SU-DHL-6 (cell line): ENCODE data around the gene CBLB.

Experiments
- H2AFZ ChIP-seq: fragments of 200-600 bp; sonication (generic); 2 replicates; pipeline ENCODE4 v1.6.1; 2014; ENCODE audit warnings: low read depth, mild to moderate bottlenecking, moderate library complexity, mixed read lengths, antibody characterized with exemption, low read length; ENCODE audit not compliant: severe bottlenecking
- H3F3A ChIP-seq: fragments of 200-600 bp; shearing (Covaris generic); 2 replicates; pipeline ENCODE4 v1.6.0; 2016; ENCODE audit warnings: antibody characterized with exemption, mild to moderate bottlenecking; ENCODE audit not compliant: insufficient read depth
- H3K27ac ChIP-seq: fragments of 200-600 bp; sonication (generic); 2 replicates; pipeline ENCODE4 v1.5.1; 2016; ENCODE audit warnings: low read depth, mild to moderate bottlenecking, low read length, moderate library complexity, mixed read lengths
- H3K27me3 ChIP-seq: fragments of 200-600 bp; sonication (generic), shearing (Covaris generic); 2 replicates; pipeline ENCODE4 v1.6.0; 2014; ENCODE audit warnings: mild to moderate bottlenecking, low read length
- H3K36me3 ChIP-seq: fragments of 200-600 bp; sonication (generic); 2 replicates; pipeline ENCODE4 v1.6.1; 2014; ENCODE audit warnings: mild to moderate bottlenecking, low read length, mixed read lengths
- H3K4me2 ChIP-seq: fragments of 300-600, 200-600 bp; shearing (Covaris generic), sonication (generic); 2 replicates; pipeline ENCODE4 v1.6.0; 2014; ENCODE audit warnings: low read length, low read depth, mild to moderate bottlenecking; ENCODE audit not compliant: poor library complexity, severe bottlenecking
- H3K4me3 ChIP-seq: fragments of 200-600 bp; sonication (generic); 2 replicates; pipeline ENCODE4 v1.5.1; 2014; ENCODE audit warnings: antibody characterized with exemption, low read length, mild to moderate bottlenecking, mixed read lengths; ENCODE audit not compliant: insufficient read depth, poor library complexity, severe bottlenecking
- H3K79me2 ChIP-seq: fragments of 200-600 bp; sonication (generic); 2 replicates; pipeline ENCODE4 v1.6.1; 2014; ENCODE audit warnings: mild to moderate bottlenecking, low read length, moderate library complexity; ENCODE audit not compliant: insufficient read depth
- H3K9ac ChIP-seq: fragments of 200-600 bp; sonication (generic); 2 replicates; pipeline ENCODE4 v1.7.0; 2014; ENCODE audit warnings: mild to moderate bottlenecking, low read length
- H3K9me2 ChIP-seq: fragments of 200-600 bp; sonication (generic); replicated peaks from 2 replicates; pipeline ENCODE4 v1.6.1; 2014; ENCODE audit warnings: low read length; ENCODE audit not compliant: insufficient read depth
- H3K9me3 ChIP-seq: fragments of 200-600 bp; sonication (generic); 2 replicates; pipeline ENCODE4 v1.6.1; 2014; ENCODE audit warnings: low read length, mixed read lengths; ENCODE audit not compliant: insufficient read depth
- H4K20me1 ChIP-seq: fragments of 200-600 bp; sonication (generic); 2 replicates; pipeline ENCODE4 v1.6.1; 2014; ENCODE audit warnings: low read depth, mild to moderate bottlenecking, antibody characterized with exemption, low read length, moderate library complexity, mixed read lengths
- EZH2phosphoT487 ChIP-seq: fragments of 200-600 bp; sonication (generic), shearing (Covaris generic); conservative IDR thresholded peaks from 2 replicates; pipeline ENCODE4 v1.6.1; 2018; ENCODE audit warnings: mild to moderate bottlenecking, antibody characterized with exemption, low read length, moderate library complexity, mixed read lengths
- TF ChIP-seq, protein P1 (sequence below): fragments of 200-600 bp; sonication (generic); IDR thresholded peaks from one replicate; pipeline ENCODE4 v1.5.1; 2017; ENCODE audit warnings: antibody characterized with exemption, mild to moderate bottlenecking, low read length, moderate library complexity; ENCODE audit not compliant: insufficient read depth, poor library complexity, severe bottlenecking

CBLB gene

DNA sequence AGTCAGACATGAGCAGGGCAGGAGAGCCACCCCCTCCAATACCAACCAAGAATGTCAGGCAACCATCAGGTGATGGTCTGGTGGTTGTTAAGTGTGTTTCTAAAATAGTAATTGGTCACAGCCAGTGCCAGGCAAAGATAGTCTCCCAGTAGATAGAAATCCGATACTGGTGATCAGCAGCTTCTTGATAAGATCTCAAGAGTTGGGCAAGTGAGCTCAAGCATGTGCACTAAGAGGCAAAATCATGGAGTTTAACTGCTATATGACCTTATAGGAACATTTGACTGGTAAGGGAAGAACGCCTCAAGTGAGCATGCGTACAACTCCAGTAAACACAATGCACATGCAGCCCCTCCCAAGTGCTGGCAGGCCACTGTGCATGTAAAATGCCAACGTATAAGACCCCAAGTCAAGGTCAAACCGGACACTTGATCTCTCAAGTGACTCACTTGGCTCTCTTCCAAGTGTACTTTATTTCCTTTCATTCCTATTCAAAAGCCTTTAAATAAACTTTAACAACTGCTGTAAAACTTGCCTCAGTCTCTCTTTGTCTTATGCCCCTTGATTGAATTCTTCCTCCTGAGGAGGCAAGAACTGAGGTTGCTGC is 36.0 kb upstream of the CBLB start:
- Histone ChIP-seq H3K27ac (no peak overlapping the region), H4K20me1 (no peaks in the 10 kb centered on the region), H3K4me2 (no peak overlapping the region)

DNA sequence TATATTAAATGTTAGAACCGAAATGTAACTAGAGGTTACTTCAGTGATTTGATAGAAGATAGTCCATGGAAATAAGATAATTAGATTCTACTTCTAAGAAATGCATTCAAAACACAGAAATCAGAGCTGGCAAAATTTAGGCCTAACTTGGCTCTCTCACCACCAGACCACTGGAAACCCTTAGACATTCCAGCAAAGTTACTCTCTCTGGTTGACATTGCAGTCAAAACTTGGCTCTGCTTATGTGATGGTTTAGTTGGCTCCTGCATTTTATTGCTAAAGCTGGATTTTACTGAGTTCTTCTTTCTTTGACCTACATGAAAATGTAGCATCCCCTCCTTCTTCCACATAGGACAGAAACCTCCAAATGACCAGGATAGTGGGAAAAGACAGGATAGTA is 35.4 kb upstream of the CBLB start:
- no peak overlapping the region for H3K4me2 ChIP-seq
- H3K36me3 ChIP-seq, result no peaks in the 10 kb centered on the region
- H3K9ac ChIP-seq, result no peak overlapping the region
- H4K20me1 ChIP-seq, result no peaks in the 10 kb centered on the region
- no peak overlapping the region for H3K27ac ChIP-seq
- no peaks in the 10 kb centered on the region for H3F3A ChIP-seq
- H2AFZ ChIP-seq, result no peak overlapping the region
- TF ChIP-seq EZH2phosphoT487, result no peak
- TF ChIP-seq, protein P1, sequence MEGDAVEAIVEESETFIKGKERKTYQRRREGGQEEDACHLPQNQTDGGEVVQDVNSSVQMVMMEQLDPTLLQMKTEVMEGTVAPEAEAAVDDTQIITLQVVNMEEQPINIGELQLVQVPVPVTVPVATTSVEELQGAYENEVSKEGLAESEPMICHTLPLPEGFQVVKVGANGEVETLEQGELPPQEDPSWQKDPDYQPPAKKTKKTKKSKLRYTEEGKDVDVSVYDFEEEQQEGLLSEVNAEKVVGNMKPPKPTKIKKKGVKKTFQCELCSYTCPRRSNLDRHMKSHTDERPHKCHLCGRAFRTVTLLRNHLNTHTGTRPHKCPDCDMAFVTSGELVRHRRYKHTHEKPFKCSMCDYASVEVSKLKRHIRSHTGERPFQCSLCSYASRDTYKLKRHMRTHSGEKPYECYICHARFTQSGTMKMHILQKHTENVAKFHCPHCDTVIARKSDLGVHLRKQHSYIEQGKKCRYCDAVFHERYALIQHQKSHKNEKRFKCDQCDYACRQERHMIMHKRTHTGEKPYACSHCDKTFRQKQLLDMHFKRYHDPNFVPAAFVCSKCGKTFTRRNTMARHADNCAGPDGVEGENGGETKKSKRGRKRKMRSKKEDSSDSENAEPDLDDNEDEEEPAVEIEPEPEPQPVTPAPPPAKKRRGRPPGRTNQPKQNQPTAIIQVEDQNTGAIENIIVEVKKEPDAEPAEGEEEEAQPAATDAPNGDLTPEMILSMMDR, result no peak
- no peaks in the 10 kb centered on the region for H3K9me2 ChIP-seq
- H3K4me3 ChIP-seq, result no peak overlapping the region
- H3K79me2 ChIP-seq, result no peaks in the 10 kb centered on the region
- H3K27me3 ChIP-seq, result no peaks in the 10 kb centered on the region
- no peaks in the 10 kb centered on the region for H3K9me3 ChIP-seq

More for the DNA sequence above, 36.0 kb upstream of the CBLB start:
- no peak overlapping the region for H2AFZ ChIP-seq
- H3K9me3 ChIP-seq, result no peaks in the 10 kb centered on the region
- no peaks in the 10 kb centered on the region for H3K36me3 ChIP-seq
- no peaks in the 10 kb centered on the region for H3K79me2 ChIP-seq
- H3K27me3 ChIP-seq, result no peaks in the 10 kb centered on the region
- H3F3A ChIP-seq, result no peaks in the 10 kb centered on the region
- H3K4me3 ChIP-seq, result no peak overlapping the region
- no peaks in the 10 kb centered on the region for H3K9me2 ChIP-seq
- H3K9ac ChIP-seq, result no peak overlapping the region
- TF ChIP-seq EZH2phosphoT487, result no peak
- TF ChIP-seq, protein P1, result no peak

- H3K9me3 ChIP-seq, result no peaks in the 10 kb centered on the region
- no peaks in the 10 kb centered on the region for H3F3A ChIP-seq
- no peak for TF ChIP-seq EZH2phosphoT487
- TF ChIP-seq, protein P1, result no peak
- no peaks in the 10 kb centered on the region for H4K20me1 ChIP-seq
- no peak overlapping the region for H2AFZ ChIP-seq
- H3K79me2 ChIP-seq, result no peaks in the 10 kb centered on the region
- H3K4me2 ChIP-seq, result no peak overlapping the region
- H3K9me2 ChIP-seq, result no peaks in the 10 kb centered on the region
- H3K27me3 ChIP-seq, result no peaks in the 10 kb centered on the region
- H3K9ac ChIP-seq, result no peak overlapping the region
- no peaks in the 10 kb centered on the region for H3K36me3 ChIP-seq
- no peak overlapping the region for H3K27ac ChIP-seq
- no peak overlapping the region for H3K4me3 ChIP-seq
These were observed 30.7 kb upstream of the CBLB start for GRCh38 chr3:105899516-105899915.
